Measurements from ENCODE around the gene FILIP1.
"Not testable (repeated sequence)": the region's sequence is repeated elsewhere in the genome, so short reads cannot be mapped to it uniquely, and the experiment has no call there.

The FILIP1 gene

DNA sequence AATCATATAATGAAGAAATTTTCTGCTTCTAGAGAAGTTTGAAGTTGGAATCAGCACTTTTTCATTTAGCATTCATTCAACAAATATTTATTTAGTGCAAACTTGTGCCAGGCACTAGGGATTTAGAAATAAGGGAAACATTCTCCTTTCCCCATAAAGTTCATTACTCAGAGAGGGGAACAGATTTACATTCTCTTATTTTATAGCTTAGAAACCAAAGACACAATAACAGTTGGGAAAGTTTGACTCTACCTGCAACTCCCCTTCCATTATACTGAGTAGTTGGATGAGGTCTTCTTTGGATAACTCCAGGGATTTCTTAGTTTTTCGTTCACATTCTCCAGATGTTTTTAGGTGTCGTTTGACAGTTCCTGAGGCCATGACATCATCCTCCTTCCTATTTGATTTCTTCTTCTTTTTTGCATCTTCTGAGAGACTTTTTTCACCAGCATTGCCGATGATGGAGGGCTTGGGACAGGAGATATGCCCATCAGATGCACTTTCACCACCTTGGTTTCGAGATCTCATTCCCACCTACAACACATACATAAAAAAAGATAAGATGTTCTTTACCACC lies 79.1 kb downstream of the FILIP1 start:
- no peaks in the 10 kb centered on the region for H4K20me1 ChIP-seq (ENCODE audit: insufficient read depth, low read length)
- H3K4me2 ChIP-seq (ENCODE audit: insufficient read depth, low read length) = no peak overlapping the region
- DNase-seq (no peak), ATAC-seq (ENCODE audit: insufficient read depth, low read depth) (no peak)
- TF ChIP-seq, protein P1, sequence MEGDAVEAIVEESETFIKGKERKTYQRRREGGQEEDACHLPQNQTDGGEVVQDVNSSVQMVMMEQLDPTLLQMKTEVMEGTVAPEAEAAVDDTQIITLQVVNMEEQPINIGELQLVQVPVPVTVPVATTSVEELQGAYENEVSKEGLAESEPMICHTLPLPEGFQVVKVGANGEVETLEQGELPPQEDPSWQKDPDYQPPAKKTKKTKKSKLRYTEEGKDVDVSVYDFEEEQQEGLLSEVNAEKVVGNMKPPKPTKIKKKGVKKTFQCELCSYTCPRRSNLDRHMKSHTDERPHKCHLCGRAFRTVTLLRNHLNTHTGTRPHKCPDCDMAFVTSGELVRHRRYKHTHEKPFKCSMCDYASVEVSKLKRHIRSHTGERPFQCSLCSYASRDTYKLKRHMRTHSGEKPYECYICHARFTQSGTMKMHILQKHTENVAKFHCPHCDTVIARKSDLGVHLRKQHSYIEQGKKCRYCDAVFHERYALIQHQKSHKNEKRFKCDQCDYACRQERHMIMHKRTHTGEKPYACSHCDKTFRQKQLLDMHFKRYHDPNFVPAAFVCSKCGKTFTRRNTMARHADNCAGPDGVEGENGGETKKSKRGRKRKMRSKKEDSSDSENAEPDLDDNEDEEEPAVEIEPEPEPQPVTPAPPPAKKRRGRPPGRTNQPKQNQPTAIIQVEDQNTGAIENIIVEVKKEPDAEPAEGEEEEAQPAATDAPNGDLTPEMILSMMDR (IDR thresholded peaks at IDR 0.05; ENCODE audit: borderline replicate concordance, extremely low read depth, low read length, poor library complexity, severe bottlenecking) = no peak
- no peak for TF ChIP-seq EZH2 (IDR thresholded peaks at IDR 0.05; ENCODE audit: borderline replicate concordance, low read depth, low read length, severe bottlenecking)
- H3K4me3 ChIP-seq (ENCODE audit: low read depth in 1 of 2, low read length in 2 of 2) = no peak overlapping the region
- no peak overlapping the region for H2AFZ ChIP-seq (ENCODE audit: low read depth, low read length)
- H3K79me2 ChIP-seq (ENCODE audit: insufficient read depth, low read length) = no peaks in the 10 kb centered on the region
- no peaks in the 10 kb centered on the region for H3K27me3 ChIP-seq (ENCODE audit: insufficient read depth, low read length, poor library complexity)
- H3K36me3 ChIP-seq (ENCODE audit: insufficient read depth, low read length) = no peaks in the 10 kb centered on the region
- H3K9me3 ChIP-seq (ENCODE audit: insufficient read depth, low read length, severe bottlenecking) = no peaks in the 10 kb centered on the region
- no peaks in the 10 kb centered on the region for H3K4me1 ChIP-seq (ENCODE audit: insufficient read depth, low read length)
- H3K9ac ChIP-seq (ENCODE audit: low read depth, low read length) = no peak overlapping the region
- H3K27ac ChIP-seq (ENCODE audit: low read length) = no peak overlapping the region

DNA sequence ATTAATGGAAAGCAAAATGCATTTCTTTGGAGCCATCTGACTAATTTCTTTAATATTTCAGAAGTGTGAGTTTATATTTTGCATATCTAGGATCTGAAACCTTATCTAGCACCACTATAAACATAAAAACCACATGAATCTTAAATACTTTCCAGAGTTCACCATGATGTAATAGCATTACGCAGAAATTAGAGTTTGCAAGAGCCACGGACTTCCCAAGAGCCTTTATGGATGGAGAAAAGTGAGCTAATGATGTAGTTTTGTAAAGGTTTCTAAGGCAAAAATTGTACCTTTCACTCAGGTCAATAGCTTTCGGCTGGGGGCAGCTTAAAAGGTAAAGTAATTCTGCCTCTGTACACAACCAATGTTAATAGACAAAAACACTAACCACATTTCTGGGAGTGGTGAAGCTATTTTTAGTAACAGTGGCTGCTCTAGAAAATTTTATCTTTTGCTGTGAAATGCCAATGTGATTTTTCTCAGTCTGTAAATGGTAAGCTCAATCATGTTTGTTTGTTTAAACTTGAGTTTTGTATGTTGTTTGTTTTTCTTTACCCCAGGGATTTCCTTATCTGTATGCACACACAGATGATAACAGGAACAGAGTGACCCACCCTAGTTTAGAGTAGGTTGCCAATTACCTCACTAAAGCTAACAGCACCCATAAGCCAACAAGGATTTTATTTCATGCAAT lies 80.5 kb downstream of the FILIP1 start:
- no peak for DNase-seq
- no peaks in the 10 kb centered on the region for H3K9me3 ChIP-seq (ENCODE audit: insufficient read depth, low read length, severe bottlenecking)

DNA sequence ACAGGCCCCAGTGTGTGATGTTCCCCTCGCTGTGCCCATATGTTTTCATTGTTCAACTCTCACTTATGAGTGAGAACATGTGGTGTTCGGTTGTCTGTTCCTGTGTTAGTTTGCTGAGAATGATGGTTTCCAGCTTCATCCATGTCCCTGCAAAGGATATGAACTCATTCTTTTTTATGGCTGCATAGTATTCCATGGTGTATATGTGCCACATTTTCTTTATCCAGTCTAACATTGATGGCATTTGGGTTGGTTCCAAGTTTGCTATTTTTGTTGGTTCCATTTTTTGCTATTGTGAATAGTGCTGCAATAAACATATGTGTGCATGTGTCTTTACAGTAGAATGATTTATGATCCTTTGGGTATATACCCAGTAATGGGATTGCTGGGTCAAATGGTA lies 83.0 kb downstream of the FILIP1 start:
- not testable (repeated sequence) for ATAC-seq (ENCODE audit: insufficient read depth, low read depth); H3K27me3 ChIP-seq (ENCODE audit: insufficient read depth, low read length, poor library complexity)

More for the DNA sequence above, 80.5 kb downstream of the FILIP1 start:
- TF ChIP-seq EZH2 (IDR thresholded peaks at IDR 0.05; ENCODE audit: borderline replicate concordance, low read depth, low read length, severe bottlenecking) = no peak
- TF ChIP-seq, protein P1 (IDR thresholded peaks at IDR 0.05; ENCODE audit: borderline replicate concordance, extremely low read depth, low read length, poor library complexity, severe bottlenecking) = no peak
- no peak overlapping the region for H3K9ac ChIP-seq (ENCODE audit: low read depth, low read length)
- H3K36me3 ChIP-seq (ENCODE audit: insufficient read depth, low read length) = no peaks in the 10 kb centered on the region
- H2AFZ ChIP-seq (ENCODE audit: low read depth, low read length) = no peak overlapping the region
- H3K4me1 ChIP-seq (ENCODE audit: insufficient read depth, low read length) = no peaks in the 10 kb centered on the region
- no peaks in the 10 kb centered on the region for H3K79me2 ChIP-seq (ENCODE audit: insufficient read depth, low read length)
- H3K27ac ChIP-seq (ENCODE audit: low read length) = no peak overlapping the region
- H4K20me1 ChIP-seq (ENCODE audit: insufficient read depth, low read length) = no peaks in the 10 kb centered on the region
- no peak overlapping the region for H3K4me3 ChIP-seq (ENCODE audit: low read depth in 1 of 2, low read length in 2 of 2)
- no peak for ATAC-seq (ENCODE audit: insufficient read depth, low read depth)
- H3K4me2 ChIP-seq (ENCODE audit: insufficient read depth, low read length) = no peak overlapping the region
- no peaks in the 10 kb centered on the region for H3K27me3 ChIP-seq (ENCODE audit: insufficient read depth, low read length, poor library complexity)

DNA sequence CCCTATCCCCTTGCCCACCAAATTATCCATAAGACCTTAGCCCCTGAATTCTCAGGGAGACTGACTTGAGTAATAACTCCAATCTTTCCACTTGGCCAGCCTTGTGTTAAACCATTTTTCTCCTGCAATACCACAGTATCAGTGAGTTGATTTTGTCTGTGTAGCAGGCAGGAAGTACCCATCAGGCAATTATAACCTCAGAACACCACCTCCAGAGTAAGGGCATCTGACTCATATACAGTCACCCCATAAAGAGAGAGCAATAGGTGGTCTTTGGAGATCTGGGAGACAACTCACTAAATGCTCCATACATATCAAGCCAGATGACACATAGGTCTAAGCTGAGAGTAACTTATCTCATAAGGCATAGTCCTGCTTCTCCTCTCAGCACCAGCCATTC lies 83.7 kb downstream of the FILIP1 start:
- Histone ChIP-seq H3K79me2 (ENCODE audit: insufficient read depth, low read length) (no peaks in the 10 kb centered on the region), H3K4me1 (ENCODE audit: insufficient read depth, low read length) (no peaks in the 10 kb centered on the region), H3K36me3 (ENCODE audit: insufficient read depth, low read length) (no peaks in the 10 kb centered on the region), H3K4me3 (ENCODE audit: low read depth in 1 of 2, low read length in 2 of 2) (no peak overlapping the region), H3K9me3 (ENCODE audit: insufficient read depth, low read length, severe bottlenecking) (no peaks in the 10 kb centered on the region), H3K9ac (ENCODE audit: low read depth, low read length) (no peak overlapping the region), H3K27ac (ENCODE audit: low read length) (no peak overlapping the region), H3K4me2 (ENCODE audit: insufficient read depth, low read length) (no peak overlapping the region), H2AFZ (ENCODE audit: low read depth, low read length) (no peak overlapping the region), H4K20me1 (ENCODE audit: insufficient read depth, low read length) (no peaks in the 10 kb centered on the region), H3K27me3 (ENCODE audit: insufficient read depth, low read length, poor library complexity) (no peaks in the 10 kb centered on the region)
- no peak for TF ChIP-seq EZH2 (IDR thresholded peaks at IDR 0.05; ENCODE audit: borderline replicate concordance, low read depth, low read length, severe bottlenecking)
- TF ChIP-seq, protein P1 (IDR thresholded peaks at IDR 0.05; ENCODE audit: borderline replicate concordance, extremely low read depth, low read length, poor library complexity, severe bottlenecking) = no peak
- ATAC-seq (ENCODE audit: insufficient read depth, low read depth) = no peak
- no peak for DNase-seq

More for the DNA sequence above, 83.0 kb downstream of the FILIP1 start:
- not testable (repeated sequence) for H2AFZ ChIP-seq (ENCODE audit: low read depth, low read length); H3K4me1 ChIP-seq (ENCODE audit: insufficient read depth, low read length); H4K20me1 ChIP-seq (ENCODE audit: insufficient read depth, low read length); H3K27ac ChIP-seq (ENCODE audit: low read length); DNase-seq; H3K36me3 ChIP-seq (ENCODE audit: insufficient read depth, low read length); H3K9ac ChIP-seq (ENCODE audit: low read depth, low read length); H3K9me3 ChIP-seq (ENCODE audit: insufficient read depth, low read length, severe bottlenecking); H3K4me3 ChIP-seq (ENCODE audit: low read depth in 1 of 2, low read length in 2 of 2); H3K79me2 ChIP-seq (ENCODE audit: insufficient read depth, low read length); H3K4me2 ChIP-seq (ENCODE audit: insufficient read depth, low read length)

All from DND-41 (cell line).